ENCODE data around the gene ARMC2. TPM values are rescaled to one million over a fixed set of nuclear protein-coding genes. Genes with fewer than 3 reads are reported as not detected.
"Not testable (repeated sequence)": the region's sequence is repeated elsewhere in the genome, so short reads cannot be mapped to it uniquely, and the experiment has no call there.

Gene ARMC2
- total RNA-seq, 1 donor from 2014 or later = 11.5 TPM

GRCh38 chr6:108968325-108969316, 120.4 kb downstream of the ARMC2 start:
- H3K27ac ChIP-seq = no peak overlapping the region
- no peaks in the 10 kb centered on the region for H3K36me3 ChIP-seq
- no peaks in the 10 kb centered on the region for H3K4me1 ChIP-seq
- H3K27me3 ChIP-seq = no peaks in the 10 kb centered on the region
- intact Hi-C loops (cut with DNase I) = loop anchor here (5.0 kb wide), 1 partner anchor 1774 kb away; no protein-coding TSS in a partner anchor
- H3K4me3 ChIP-seq = no peak overlapping the region
- TF ChIP-seq, protein P1, sequence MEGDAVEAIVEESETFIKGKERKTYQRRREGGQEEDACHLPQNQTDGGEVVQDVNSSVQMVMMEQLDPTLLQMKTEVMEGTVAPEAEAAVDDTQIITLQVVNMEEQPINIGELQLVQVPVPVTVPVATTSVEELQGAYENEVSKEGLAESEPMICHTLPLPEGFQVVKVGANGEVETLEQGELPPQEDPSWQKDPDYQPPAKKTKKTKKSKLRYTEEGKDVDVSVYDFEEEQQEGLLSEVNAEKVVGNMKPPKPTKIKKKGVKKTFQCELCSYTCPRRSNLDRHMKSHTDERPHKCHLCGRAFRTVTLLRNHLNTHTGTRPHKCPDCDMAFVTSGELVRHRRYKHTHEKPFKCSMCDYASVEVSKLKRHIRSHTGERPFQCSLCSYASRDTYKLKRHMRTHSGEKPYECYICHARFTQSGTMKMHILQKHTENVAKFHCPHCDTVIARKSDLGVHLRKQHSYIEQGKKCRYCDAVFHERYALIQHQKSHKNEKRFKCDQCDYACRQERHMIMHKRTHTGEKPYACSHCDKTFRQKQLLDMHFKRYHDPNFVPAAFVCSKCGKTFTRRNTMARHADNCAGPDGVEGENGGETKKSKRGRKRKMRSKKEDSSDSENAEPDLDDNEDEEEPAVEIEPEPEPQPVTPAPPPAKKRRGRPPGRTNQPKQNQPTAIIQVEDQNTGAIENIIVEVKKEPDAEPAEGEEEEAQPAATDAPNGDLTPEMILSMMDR (IDR thresholded peaks at IDR 0.05) = no peak
- TF ChIP-seq POLR2AphosphoS5 (IDR thresholded peaks at IDR 0.05; ENCODE audit: insufficient read depth in 1 of 2, low read depth in 1 of 2) = no peak
- no peak for TF ChIP-seq POLR2A (IDR thresholded peaks at IDR 0.05)
- no peak for DNase-seq (ENCODE audit: extremely low spot score in 2 of 2)
- H3K9me3 ChIP-seq = no peaks in the 10 kb centered on the region

DNA sequence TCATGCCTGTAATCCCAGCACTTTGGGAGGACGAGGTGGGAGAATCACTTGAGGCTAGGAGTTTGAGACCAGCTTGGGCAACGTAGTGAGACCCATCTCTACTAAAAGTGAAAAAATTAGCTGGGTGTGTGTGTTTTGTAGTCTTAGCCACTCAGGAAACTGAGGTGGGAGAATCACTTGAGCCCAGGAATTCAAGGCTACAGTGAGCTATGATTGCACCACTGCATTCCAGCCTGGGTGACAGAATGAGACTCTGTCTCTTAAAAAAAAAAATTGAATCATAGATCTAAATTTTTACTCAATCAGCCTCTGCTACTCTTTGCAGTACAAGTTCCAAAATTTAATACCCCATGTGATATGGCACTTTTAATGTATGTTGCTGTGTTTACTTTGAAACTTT, 121.6 kb downstream of the ARMC2 start:
- Histone ChIP-seq H3K27ac (no peak overlapping the region), H3K27me3 (no peaks in the 10 kb centered on the region), H3K4me1 (no peaks in the 10 kb centered on the region), H3K4me3 (no peak overlapping the region), H3K9me3 (no peaks in the 10 kb centered on the region), H3K36me3 (no peaks in the 10 kb centered on the region)
- no peak for DNase-seq (ENCODE audit: extremely low spot score in 2 of 2)
- no peak for TF ChIP-seq POLR2AphosphoS5 (IDR thresholded peaks at IDR 0.05; ENCODE audit: insufficient read depth in 1 of 2, low read depth in 1 of 2)
- TF ChIP-seq POLR2A (IDR thresholded peaks at IDR 0.05) = no peak
- TF ChIP-seq, protein P1 (IDR thresholded peaks at IDR 0.05) = no peak
- intact Hi-C loops (cut with DNase I) = loop anchor here (5.0 kb wide), 1 partner anchor 1773 kb away; no protein-coding TSS in a partner anchor

GRCh38 chr6:108974201-108974600, 126.0 kb downstream of the ARMC2 start:
- DNase-seq (ENCODE audit: extremely low spot score in 2 of 2) = no peak
- H3K27me3 ChIP-seq = no peaks in the 10 kb centered on the region
- H3K9me3 ChIP-seq = no peaks in the 10 kb centered on the region
- H3K36me3 ChIP-seq = no peaks in the 10 kb centered on the region
- TF ChIP-seq POLR2A (IDR thresholded peaks at IDR 0.05) = no peak
- TF ChIP-seq, protein P1 (IDR thresholded peaks at IDR 0.05) = no peak
- no peak for TF ChIP-seq POLR2AphosphoS5 (IDR thresholded peaks at IDR 0.05; ENCODE audit: insufficient read depth in 1 of 2, low read depth in 1 of 2)
- H3K27ac ChIP-seq = no peak overlapping the region
- H3K4me3 ChIP-seq = no peak overlapping the region
- intact Hi-C loops (cut with DNase I) = no loop called here
- no peaks in the 10 kb centered on the region for H3K4me1 ChIP-seq

GRCh38 chr6:108978638-108979037, 130.4 kb downstream of the ARMC2 start:
- H3K9me3 ChIP-seq; DNase-seq (ENCODE audit: extremely low spot score in 2 of 2); H3K27me3 ChIP-seq; H3K27ac ChIP-seq; H3K4me1 ChIP-seq; H3K36me3 ChIP-seq; H3K4me3 ChIP-seq; intact Hi-C loops (cut with DNase I): not testable (repeated sequence)

DNA sequence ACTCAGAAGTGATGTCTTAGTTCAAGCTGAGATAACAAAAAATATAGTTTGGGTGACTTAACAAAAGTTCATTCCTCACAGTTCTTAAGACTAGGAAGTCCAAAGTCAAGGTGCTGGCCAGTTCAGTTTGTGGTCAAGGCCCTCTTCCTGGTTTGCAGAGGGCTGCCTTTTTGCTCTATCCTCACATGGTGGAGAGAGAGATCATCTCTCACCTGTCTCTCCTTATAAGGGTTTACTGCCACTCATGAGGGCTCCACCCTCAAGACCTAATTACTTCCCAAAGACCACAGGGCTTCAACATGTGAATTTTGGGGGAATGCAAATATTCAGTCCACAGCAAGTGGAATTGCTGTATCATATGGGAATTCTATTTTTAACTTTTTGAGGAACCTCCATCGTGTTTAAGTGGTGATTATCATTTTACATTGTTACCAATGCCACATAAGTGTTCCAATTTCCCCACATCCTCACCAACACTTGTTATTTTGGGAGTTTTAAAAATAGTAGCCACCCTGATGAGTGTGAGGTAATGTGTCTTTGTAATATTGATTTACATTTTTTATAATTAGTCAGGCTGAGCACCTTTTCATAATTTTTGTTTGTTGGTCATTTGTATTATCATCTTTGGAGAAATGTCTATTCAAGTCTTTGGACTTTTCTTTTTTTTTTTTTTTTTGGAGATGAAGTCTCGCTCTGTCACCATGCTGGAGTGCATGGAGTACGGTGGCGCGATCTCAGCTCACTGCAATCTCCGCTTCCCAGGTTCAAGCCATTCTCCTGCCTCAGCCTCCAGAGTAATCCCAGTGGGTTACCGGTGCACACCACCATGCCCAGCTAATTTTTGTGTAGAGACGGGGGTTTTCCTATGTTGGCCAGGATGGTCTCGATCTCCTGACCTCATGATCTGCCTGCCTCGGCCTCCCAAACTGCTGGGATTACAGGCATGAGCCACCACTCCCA, 134.2 kb downstream of the ARMC2 start:
- Histone ChIP-seq H3K36me3 (peaks cover 0 to 26% of the 10 kb centered on the region in 2 donors), H3K27me3 (no peaks in the 10 kb centered on the region), H3K27ac (no peak overlapping the region), H3K4me1 (no peaks in the 10 kb centered on the region), H3K4me3 (no peak overlapping the region), H3K9me3 (no peaks in the 10 kb centered on the region)
- no peak for DNase-seq (ENCODE audit: extremely low spot score in 2 of 2)
- no peak for TF ChIP-seq POLR2AphosphoS5 (IDR thresholded peaks at IDR 0.05; ENCODE audit: insufficient read depth in 1 of 2, low read depth in 1 of 2)
- no peak for TF ChIP-seq POLR2A (IDR thresholded peaks at IDR 0.05)
- TF ChIP-seq, protein P1 (IDR thresholded peaks at IDR 0.05) = no peak
- intact Hi-C loops (cut with DNase I) = no loop called here
